Bronchial epithelial cell (primary cell): ENCODE results near the gene AK5. TPM values are rescaled to one million over a fixed set of nuclear protein-coding genes. Genes with fewer than 3 reads are reported as not detected.
"Not testable (repeated sequence)": the region's sequence is repeated elsewhere in the genome, so short reads cannot be mapped to it uniquely, and the experiment has no call there.

Experiments used
- DNase-seq: peaks from one replicate; pipeline ENCODE4 v3.0.0-alpha.2; 2010; ENCODE audit warnings: low read depth
- FAIRE-seq: peaks from 2 replicates; lab custom pipeline; 2011; peaks lifted over from hg19 to GRCh38; lab: Jason Lieb, UNC
- H3K27me3 ChIP-seq: 2 replicates; pipeline ENCODE4 v1.5.1; 2011; ENCODE audit warnings: low read length; ENCODE audit not compliant: control insufficient read depth, insufficient read depth
- H3K36me3 ChIP-seq: 2 replicates; pipeline ENCODE4 v1.5.1; 2011; ENCODE audit warnings: low read length; ENCODE audit not compliant: control insufficient read depth, insufficient read depth
- H3K4me3 ChIP-seq: 2 replicates; pipeline ENCODE4 v1.5.1; 2011; ENCODE audit warnings: mild to moderate bottlenecking, low read depth, low read length, control low read depth
- total RNA-seq: library from RNA; depleted of rRNA; stranded (reverse); fragments of >200 nt; gene quantifications from 2 replicates; pipeline ENCODE4 v1.2.1, GENCODE V29; 2014
- TF ChIP-seq, protein P1 (sequence below): IDR thresholded peaks from 2 replicates; pipeline ENCODE4 v1.5.1; 2011; ENCODE audit warnings: mild to moderate bottlenecking, moderate library complexity, low read length, control low read depth, inconsistent platforms; ENCODE audit not compliant: insufficient read depth, severe bottlenecking

AK5 gene
- total RNA-seq, 1 donor from 2014 or later: not detected

DNA sequence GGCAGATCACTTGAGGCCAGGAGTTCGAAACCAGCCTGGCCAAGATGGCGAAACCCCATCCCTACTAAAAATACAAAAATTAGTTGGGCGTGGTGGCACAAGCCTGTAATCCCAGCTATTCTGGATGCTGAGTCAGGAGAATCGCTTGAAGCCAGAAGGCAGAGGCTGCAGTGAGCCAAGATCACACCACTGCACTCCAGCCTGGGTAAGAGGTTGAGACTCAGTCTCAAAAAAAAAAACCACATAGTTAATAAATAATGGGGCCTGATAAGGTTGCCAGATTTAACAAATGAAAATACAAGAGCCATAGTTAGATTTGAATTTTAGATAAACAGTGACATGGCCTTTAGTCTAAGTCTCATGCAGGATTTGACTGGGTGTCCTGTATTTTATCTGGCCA lies 225.0 kb downstream of the AK5 start:
- TF ChIP-seq, protein P1, sequence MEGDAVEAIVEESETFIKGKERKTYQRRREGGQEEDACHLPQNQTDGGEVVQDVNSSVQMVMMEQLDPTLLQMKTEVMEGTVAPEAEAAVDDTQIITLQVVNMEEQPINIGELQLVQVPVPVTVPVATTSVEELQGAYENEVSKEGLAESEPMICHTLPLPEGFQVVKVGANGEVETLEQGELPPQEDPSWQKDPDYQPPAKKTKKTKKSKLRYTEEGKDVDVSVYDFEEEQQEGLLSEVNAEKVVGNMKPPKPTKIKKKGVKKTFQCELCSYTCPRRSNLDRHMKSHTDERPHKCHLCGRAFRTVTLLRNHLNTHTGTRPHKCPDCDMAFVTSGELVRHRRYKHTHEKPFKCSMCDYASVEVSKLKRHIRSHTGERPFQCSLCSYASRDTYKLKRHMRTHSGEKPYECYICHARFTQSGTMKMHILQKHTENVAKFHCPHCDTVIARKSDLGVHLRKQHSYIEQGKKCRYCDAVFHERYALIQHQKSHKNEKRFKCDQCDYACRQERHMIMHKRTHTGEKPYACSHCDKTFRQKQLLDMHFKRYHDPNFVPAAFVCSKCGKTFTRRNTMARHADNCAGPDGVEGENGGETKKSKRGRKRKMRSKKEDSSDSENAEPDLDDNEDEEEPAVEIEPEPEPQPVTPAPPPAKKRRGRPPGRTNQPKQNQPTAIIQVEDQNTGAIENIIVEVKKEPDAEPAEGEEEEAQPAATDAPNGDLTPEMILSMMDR: no peak
- no peak overlapping the region for H3K4me3 ChIP-seq

GRCh38 chr1:77509051-77509492 lies 227.3 kb downstream of the AK5 start:
- no peaks in the 10 kb centered on the region for H3K27me3 ChIP-seq
- H3K4me3 ChIP-seq: no peak overlapping the region
- no peaks in the 10 kb centered on the region for H3K36me3 ChIP-seq
- FAIRE-seq (no peak), DNase-seq (no peak)
- TF ChIP-seq, protein P1: no peak

More for the DNA sequence above, 225.0 kb downstream of the AK5 start:
- no peaks in the 10 kb centered on the region for H3K27me3 ChIP-seq
- no peak for FAIRE-seq
- DNase-seq: no peak
- no peaks in the 10 kb centered on the region for H3K36me3 ChIP-seq

DNA sequence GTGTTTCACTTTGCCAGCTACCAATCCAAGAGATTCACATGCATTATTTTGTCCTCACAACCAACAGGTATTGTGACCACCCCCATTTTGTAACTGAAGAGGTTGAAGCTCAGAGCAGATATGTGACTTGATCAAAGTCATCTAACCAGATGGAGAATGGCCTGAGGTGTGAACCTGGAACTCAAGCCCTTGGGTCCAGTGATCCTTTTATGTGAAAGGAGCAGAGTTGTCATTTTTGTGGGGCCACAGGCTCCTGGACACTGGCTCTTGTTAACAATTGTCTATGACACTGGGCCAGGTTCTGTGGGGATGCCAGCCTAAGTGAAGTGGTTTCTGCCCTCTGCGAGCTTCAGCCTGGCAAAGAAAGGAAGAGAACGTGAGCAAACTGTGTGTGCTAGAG lies 228.1 kb downstream of the AK5 start:
- FAIRE-seq: no peak
- no peaks in the 10 kb centered on the region for H3K36me3 ChIP-seq
- no peaks in the 10 kb centered on the region for H3K27me3 ChIP-seq
- DNase-seq: no peak
- H3K4me3 ChIP-seq: no peak overlapping the region
- TF ChIP-seq, protein P1: no peak

DNA sequence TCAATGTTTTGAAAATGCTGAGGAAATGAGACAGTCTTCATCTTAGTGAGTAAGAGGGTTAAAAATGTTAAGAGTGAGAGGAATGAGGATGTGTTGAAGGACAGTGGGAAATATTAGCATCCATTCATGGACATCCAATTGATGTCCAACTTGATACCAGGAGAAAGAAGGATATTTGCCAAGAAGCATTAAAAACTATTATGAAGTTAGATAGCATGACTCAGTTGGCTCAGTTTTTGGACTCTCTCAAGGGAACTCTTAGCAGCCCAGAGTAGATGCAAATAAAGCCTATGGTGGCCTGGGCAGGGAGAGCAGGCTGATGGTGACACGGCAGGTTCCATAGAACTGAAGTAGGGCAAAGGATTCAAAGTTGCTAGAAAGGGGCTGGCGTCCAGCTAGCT lies 229.6 kb downstream of the AK5 start:
- Histone ChIP-seq H3K4me3 (no peak overlapping the region), H3K27me3 (no peaks in the 10 kb centered on the region), H3K36me3 (no peaks in the 10 kb centered on the region)
- FAIRE-seq: no peak
- peak; percentile 57 for DNase-seq
- TF ChIP-seq, protein P1: no peak

DNA sequence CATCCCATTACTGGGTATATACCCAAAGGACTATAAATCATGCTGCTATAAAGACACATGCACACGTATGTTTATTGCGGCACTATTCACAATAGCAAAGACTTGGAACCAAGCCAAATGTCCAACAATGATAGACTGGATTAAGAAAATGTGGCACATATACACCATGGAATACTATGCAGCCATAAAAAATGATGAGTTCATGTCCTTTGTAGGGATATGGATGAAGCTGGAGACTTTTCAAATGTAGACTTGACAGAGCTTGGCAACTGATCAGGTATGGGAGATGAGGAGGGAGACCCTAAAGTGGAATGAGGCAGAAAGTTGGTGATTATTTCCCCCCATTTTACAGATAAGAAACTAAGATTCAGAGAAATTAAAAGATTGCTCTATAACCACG lies 230.8 kb downstream of the AK5 start:
- not testable (repeated sequence) for DNase-seq, H3K27me3 ChIP-seq, H3K4me3 ChIP-seq, FAIRE-seq, H3K36me3 ChIP-seq

DNA sequence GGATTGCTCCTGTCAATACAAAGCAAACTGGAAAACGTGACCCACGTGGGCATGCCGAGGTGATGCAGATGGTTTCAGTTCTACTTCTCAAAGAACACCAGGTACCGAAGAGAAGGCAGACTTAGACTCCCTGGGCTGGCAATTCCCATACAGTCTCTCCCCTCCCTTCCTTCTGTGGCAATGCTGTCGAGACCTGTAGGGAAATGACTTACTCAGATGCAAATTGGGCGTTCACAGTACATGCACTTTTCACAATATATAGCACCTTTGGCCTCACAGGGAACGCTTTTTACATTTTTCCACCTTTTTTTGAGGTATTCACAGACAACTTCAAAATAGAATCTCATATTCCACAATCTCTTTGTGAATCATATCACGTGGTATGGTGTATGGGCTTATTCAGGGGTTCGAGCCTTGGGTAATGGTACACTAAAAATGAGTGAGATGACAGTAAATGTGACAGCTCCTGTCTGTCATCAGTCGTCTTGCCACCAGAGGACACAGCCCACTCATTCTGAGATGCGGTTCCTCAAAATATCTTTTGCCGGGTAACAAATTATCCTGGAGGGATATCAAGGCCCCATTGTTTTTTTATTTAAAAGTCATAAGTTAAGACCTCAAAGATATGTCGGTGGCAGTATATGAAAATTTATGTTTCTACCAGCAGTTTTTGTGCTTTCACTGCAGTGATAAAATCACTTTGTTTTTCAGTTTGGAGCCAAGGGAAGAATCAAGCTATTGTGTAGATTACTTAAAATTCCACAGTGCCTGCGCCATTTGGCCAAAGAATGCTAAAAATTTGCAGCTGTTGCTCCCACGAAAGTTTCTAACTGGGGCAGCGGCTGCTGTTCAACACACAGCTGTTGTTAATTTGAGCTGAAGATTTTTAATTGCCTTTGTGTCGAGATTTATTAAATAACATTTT lies 232.3 kb downstream of the AK5 start:
- FAIRE-seq (no peak), DNase-seq (no peak)
- Histone ChIP-seq H3K4me3 (no peak overlapping the region), H3K36me3 (no peaks in the 10 kb centered on the region), H3K27me3 (no peaks in the 10 kb centered on the region)
- TF ChIP-seq, protein P1: no peak
